ENCODE results near the gene GLRA1.

The GLRA1 gene

DNA sequence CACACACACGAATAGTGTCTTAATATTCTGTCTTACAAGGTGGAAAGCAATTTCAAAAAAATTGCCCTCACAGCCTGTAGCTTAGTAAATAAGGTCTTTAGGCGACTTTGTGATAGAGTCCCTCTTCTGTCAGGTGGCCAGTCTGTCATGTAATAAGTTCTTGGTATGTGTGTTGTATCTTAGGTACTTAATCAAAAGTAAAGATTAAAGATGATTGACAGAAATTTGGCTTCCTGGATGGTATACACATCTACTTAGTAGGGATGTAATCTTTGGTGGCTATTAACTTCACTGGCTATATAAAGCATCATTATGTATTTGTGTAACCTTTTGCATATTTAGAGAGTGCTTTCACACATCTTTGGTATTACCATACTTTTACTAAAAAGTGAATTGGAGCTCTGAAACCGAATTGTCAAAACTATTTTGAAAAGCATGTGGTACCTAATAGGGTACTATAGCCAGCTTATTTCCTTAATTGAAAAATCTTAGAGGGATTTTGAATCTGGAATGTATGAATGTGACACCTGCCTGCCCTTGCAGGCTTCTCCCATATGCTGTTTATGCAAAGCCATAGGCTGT, 149.5 kb downstream of the GLRA1 start:
- Histone ChIP-seq H3K9me3 (ENCODE audit: low read length) (no peaks in the 10 kb centered on the region), H3F3A (ENCODE audit: insufficient read depth, low read length) (no peaks in the 10 kb centered on the region), H3K36me3 (ENCODE audit: insufficient read depth, low read length) (peaks cover 71% of the 10 kb centered on the region), H3K4me3 (ENCODE audit: low read depth, low read length, poor library complexity, severe bottlenecking) (peak overlapping the region; percentile 79), H3K27ac (ENCODE audit: low read depth, low read length, poor library complexity, severe bottlenecking) (no peak overlapping the region), H3K9ac (ENCODE audit: low read length) (peak overlapping the region; percentile 97), H3K4me2 (ENCODE audit: low read length) (peak overlapping the region; percentile 98), H3K9me2 (ENCODE audit: low read depth, low read length) (no peaks in the 10 kb centered on the region), H4K20me1 (ENCODE audit: insufficient read depth, low read length) (peaks cover 2% of the 10 kb centered on the region; the same call in 1 of the 2 replicates), H3K4me1 (ENCODE audit: insufficient read depth, low read length, severe bottlenecking) (peaks cover 74% of the 10 kb centered on the region), H2AFZ (ENCODE audit: low read length) (no peak overlapping the region), H3K79me2 (ENCODE audit: insufficient read depth, low read length) (peaks cover 80% of the 10 kb centered on the region), H3K27me3 (ENCODE audit: insufficient read depth, low read length) (no peaks in the 10 kb centered on the region)
- TF ChIP-seq, protein P1, sequence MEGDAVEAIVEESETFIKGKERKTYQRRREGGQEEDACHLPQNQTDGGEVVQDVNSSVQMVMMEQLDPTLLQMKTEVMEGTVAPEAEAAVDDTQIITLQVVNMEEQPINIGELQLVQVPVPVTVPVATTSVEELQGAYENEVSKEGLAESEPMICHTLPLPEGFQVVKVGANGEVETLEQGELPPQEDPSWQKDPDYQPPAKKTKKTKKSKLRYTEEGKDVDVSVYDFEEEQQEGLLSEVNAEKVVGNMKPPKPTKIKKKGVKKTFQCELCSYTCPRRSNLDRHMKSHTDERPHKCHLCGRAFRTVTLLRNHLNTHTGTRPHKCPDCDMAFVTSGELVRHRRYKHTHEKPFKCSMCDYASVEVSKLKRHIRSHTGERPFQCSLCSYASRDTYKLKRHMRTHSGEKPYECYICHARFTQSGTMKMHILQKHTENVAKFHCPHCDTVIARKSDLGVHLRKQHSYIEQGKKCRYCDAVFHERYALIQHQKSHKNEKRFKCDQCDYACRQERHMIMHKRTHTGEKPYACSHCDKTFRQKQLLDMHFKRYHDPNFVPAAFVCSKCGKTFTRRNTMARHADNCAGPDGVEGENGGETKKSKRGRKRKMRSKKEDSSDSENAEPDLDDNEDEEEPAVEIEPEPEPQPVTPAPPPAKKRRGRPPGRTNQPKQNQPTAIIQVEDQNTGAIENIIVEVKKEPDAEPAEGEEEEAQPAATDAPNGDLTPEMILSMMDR (IDR thresholded peaks at IDR 0.05; ENCODE audit: low read length): no peak
- no peak for TF ChIP-seq EZH2 (IDR thresholded peaks at IDR 0.05; ENCODE audit: borderline replicate concordance, low read length)

DNA sequence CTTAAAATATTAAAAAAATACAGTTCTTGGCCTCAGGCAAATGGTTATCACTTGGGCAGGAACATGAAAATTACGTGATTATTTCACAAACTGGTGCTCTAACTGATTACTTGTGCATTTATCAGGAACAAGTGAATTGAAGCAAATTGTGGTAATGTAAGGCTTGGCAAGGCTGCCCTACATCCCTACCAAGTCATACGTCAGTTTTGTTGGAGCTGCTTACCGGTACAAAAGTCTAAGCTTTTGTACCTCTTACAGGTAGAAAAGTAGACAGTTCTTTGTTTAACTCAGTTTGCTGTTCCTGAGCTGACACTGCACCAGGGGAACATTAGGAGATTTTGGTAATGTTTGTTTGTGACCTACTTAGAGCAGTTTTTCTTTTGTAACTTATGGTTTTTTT, 150.7 kb downstream of the GLRA1 start:
- Histone ChIP-seq H3F3A (ENCODE audit: insufficient read depth, low read length) (no peaks in the 10 kb centered on the region), H3K4me3 (ENCODE audit: low read depth, low read length, poor library complexity, severe bottlenecking) (peak overlapping the region; percentile 79), H3K79me2 (ENCODE audit: insufficient read depth, low read length) (peaks cover 69% of the 10 kb centered on the region), H3K4me2 (ENCODE audit: low read length) (peak overlapping the region; percentile 98), H3K9me3 (ENCODE audit: low read length) (no peaks in the 10 kb centered on the region), H3K36me3 (ENCODE audit: insufficient read depth, low read length) (peaks cover 62% of the 10 kb centered on the region), H3K27me3 (ENCODE audit: insufficient read depth, low read length) (no peaks in the 10 kb centered on the region), H4K20me1 (ENCODE audit: insufficient read depth, low read length) (peaks cover 2% of the 10 kb centered on the region; the same call in 1 of the 2 replicates), H3K27ac (ENCODE audit: low read depth, low read length, poor library complexity, severe bottlenecking) (no peak overlapping the region), H3K9ac (ENCODE audit: low read length) (peak overlapping the region; percentile 97), H3K9me2 (ENCODE audit: low read depth, low read length) (no peaks in the 10 kb centered on the region), H2AFZ (ENCODE audit: low read length) (no peak overlapping the region), H3K4me1 (ENCODE audit: insufficient read depth, low read length, severe bottlenecking) (peaks cover 66% of the 10 kb centered on the region)
- TF ChIP-seq, protein P1 (IDR thresholded peaks at IDR 0.05; ENCODE audit: low read length): no peak
- no peak for TF ChIP-seq EZH2 (IDR thresholded peaks at IDR 0.05; ENCODE audit: borderline replicate concordance, low read length)

DNA sequence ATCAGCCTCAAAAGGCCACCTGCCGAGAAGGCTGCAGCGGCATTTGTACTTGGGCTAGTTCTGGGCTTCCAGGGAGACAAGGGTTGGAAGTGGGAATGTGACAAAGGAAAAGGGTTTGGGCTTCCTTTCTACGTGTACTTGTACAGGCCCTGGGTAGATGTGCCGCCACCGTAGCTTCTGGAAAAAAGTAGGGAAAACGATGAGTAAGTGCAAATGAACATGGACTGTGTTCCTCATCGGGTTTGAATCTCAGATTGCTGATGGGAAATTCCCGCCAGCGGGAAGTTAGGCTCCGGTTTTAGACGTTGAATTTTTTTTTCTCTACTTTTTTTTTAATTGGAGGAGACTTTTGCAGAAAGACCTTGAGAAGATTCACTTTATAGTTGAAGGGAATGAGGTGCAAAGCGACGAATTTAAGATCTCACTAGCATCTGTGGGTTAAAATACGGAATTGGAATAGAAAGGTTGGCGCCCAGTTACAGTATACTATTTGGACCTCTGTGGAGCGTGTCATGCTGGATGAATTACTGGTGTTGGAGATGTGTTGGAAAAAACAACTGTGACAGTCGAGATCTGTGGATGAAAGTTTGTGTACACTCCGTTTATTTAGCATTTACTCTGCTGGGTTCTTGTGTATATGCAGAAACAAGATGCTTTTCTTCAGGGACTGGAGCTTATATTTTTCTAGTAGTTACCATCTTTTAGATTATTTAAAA, 151.6 kb downstream of the GLRA1 start:
- Histone ChIP-seq H3K36me3 (ENCODE audit: insufficient read depth, low read length) (peaks cover 53% of the 10 kb centered on the region), H2AFZ (ENCODE audit: low read length) (no peak overlapping the region), H3K4me2 (ENCODE audit: low read length) (peak overlapping the region; percentile 98), H3K9me2 (ENCODE audit: low read depth, low read length) (no peaks in the 10 kb centered on the region), H3K4me1 (ENCODE audit: insufficient read depth, low read length, severe bottlenecking) (peaks cover 56% of the 10 kb centered on the region), H3K4me3 (ENCODE audit: low read depth, low read length, poor library complexity, severe bottlenecking) (peak overlapping the region; percentile 79), H3K79me2 (ENCODE audit: insufficient read depth, low read length) (peaks cover 59% of the 10 kb centered on the region), H3K27me3 (ENCODE audit: insufficient read depth, low read length) (no peaks in the 10 kb centered on the region), H3K27ac (ENCODE audit: low read depth, low read length, poor library complexity, severe bottlenecking) (peak overlapping the region; percentile 73), H4K20me1 (ENCODE audit: insufficient read depth, low read length) (peaks cover 2% of the 10 kb centered on the region; the same call in 1 of the 2 replicates), H3K9ac (ENCODE audit: low read length) (peak overlapping the region; percentile 97), H3K9me3 (ENCODE audit: low read length) (no peaks in the 10 kb centered on the region), H3F3A (ENCODE audit: insufficient read depth, low read length) (no peaks in the 10 kb centered on the region)
- TF ChIP-seq, protein P1 (IDR thresholded peaks at IDR 0.05; ENCODE audit: low read length): no peak
- no peak for TF ChIP-seq EZH2 (IDR thresholded peaks at IDR 0.05; ENCODE audit: borderline replicate concordance, low read length)
